SK-N-SH (cell line): ENCODE results near the gene AGBL4.

Experiments used
- EP300 ChIP-seq, 2 experiments: IDR thresholded peaks; 2 replicates each; pipeline versions ENCODE4 v1.4.0 to v1.6.1; 2012; ENCODE audit warnings: borderline replicate concordance in 1 of 2, low read depth in 1 of 2, low read length in 1 of 2
- MEF2A ChIP-seq: IDR thresholded peaks from 2 replicates; pipeline ENCODE4 v1.4.0; 2012; ENCODE audit warnings: low read depth, borderline replicate concordance
- POLR2AphosphoS5 ChIP-seq: IDR thresholded peaks from 2 replicates; pipeline ENCODE4 v1.6.1; 2012; ENCODE audit warnings: low read depth, low read length
- RCOR1 ChIP-seq: fragments of 150-350 bp; IDR thresholded peaks from 2 replicates; pipeline ENCODE4 v1.6.1; 2017; ENCODE audit warnings: antibody characterized with exemption, low read length
- SIN3A ChIP-seq: IDR thresholded peaks from 2 replicates; pipeline ENCODE4 v1.6.1; 2012; ENCODE audit warnings: low read depth, mild to moderate bottlenecking, low read length, moderate library complexity, borderline replicate concordance
- TCF12 ChIP-seq: IDR thresholded peaks from 2 replicates; pipeline ENCODE4 v1.4.0; 2012
- TF ChIP-seq, protein P1 (sequence below): IDR thresholded peaks from 2 replicates; pipeline ENCODE4 v1.4.0; 2012; ENCODE audit warnings: low read depth, borderline replicate concordance
- TF ChIP-seq, protein P2 (sequence below): fragments of 200-600 bp; sonication (generic); IDR thresholded peaks from 2 replicates; pipeline ENCODE4 v1.6.1; 2017; ENCODE audit warnings: antibody characterized with exemption, mild to moderate bottlenecking, moderate library complexity

DNA sequence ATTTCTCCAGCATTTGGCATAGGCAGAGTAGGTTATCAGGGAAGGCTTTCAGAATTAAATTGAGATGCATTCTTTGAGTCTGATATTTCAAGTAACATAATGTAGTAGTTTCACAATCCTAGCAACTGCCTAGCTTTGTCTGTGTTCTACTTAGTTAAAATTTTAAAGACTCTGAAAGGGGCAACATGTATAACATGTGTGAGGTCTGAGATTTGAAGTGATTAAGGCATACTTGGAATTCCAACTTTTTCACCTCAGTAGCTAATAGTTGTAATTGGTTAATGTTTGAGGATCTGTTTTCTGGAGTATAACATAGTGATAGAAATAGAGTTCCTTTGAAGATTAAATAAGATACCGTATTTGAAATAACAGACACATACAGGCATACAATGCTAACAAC, 911.8 kb downstream of the AGBL4 start:
- TF ChIP-seq, protein P1, sequence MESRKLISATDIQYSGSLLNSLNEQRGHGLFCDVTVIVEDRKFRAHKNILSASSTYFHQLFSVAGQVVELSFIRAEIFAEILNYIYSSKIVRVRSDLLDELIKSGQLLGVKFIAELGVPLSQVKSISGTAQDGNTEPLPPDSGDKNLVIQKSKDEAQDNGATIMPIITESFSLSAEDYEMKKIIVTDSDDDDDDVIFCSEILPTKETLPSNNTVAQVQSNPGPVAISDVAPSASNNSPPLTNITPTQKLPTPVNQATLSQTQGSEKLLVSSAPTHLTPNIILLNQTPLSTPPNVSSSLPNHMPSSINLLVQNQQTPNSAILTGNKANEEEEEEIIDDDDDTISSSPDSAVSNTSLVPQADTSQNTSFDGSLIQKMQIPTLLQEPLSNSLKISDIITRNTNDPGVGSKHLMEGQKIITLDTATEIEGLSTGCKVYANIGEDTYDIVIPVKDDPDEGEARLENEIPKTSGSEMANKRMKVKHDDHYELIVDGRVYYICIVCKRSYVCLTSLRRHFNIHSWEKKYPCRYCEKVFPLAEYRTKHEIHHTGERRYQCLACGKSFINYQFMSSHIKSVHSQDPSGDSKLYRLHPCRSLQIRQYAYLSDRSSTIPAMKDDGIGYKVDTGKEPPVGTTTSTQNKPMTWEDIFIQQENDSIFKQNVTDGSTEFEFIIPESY: no peak
- TF ChIP-seq, protein P2, sequence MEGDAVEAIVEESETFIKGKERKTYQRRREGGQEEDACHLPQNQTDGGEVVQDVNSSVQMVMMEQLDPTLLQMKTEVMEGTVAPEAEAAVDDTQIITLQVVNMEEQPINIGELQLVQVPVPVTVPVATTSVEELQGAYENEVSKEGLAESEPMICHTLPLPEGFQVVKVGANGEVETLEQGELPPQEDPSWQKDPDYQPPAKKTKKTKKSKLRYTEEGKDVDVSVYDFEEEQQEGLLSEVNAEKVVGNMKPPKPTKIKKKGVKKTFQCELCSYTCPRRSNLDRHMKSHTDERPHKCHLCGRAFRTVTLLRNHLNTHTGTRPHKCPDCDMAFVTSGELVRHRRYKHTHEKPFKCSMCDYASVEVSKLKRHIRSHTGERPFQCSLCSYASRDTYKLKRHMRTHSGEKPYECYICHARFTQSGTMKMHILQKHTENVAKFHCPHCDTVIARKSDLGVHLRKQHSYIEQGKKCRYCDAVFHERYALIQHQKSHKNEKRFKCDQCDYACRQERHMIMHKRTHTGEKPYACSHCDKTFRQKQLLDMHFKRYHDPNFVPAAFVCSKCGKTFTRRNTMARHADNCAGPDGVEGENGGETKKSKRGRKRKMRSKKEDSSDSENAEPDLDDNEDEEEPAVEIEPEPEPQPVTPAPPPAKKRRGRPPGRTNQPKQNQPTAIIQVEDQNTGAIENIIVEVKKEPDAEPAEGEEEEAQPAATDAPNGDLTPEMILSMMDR: no peak
- TF ChIP-seq EP300 (IDR thresholded peaks at IDR 0.05; ENCODE audit: borderline replicate concordance in 1 of 2, low read depth in 1 of 2, low read length in 1 of 2) (no peak), RCOR1 (no peak), SIN3A (no peak), TCF12 (no peak), MEF2A (no peak), POLR2AphosphoS5 (no peak)
